Bronchial epithelial cell (primary cell): ENCODE results near the gene UCHL3. TPM values are rescaled to one million over a fixed set of nuclear protein-coding genes. Genes with fewer than 3 reads are reported as not detected.

Experiments used
- DNase-seq: peaks from one replicate; pipeline ENCODE4 v3.0.0-alpha.2; 2010; ENCODE audit warnings: low read depth
- FAIRE-seq: peaks from 2 replicates; lab custom pipeline; 2011; peaks lifted over from hg19 to GRCh38; lab: Jason Lieb, UNC
- H3K27me3 ChIP-seq: 2 replicates; pipeline ENCODE4 v1.5.1; 2011; ENCODE audit warnings: low read length; ENCODE audit not compliant: control insufficient read depth, insufficient read depth
- H3K36me3 ChIP-seq: 2 replicates; pipeline ENCODE4 v1.5.1; 2011; ENCODE audit warnings: low read length; ENCODE audit not compliant: control insufficient read depth, insufficient read depth
- H3K4me3 ChIP-seq: 2 replicates; pipeline ENCODE4 v1.5.1; 2011; ENCODE audit warnings: mild to moderate bottlenecking, low read depth, low read length, control low read depth
- CTCF ChIP-seq: IDR thresholded peaks from 2 replicates; pipeline ENCODE4 v1.5.1; 2011; ENCODE audit warnings: mild to moderate bottlenecking, moderate library complexity, low read length, control low read depth, inconsistent platforms; ENCODE audit not compliant: insufficient read depth, severe bottlenecking
- total RNA-seq: library from RNA; depleted of rRNA; stranded (reverse); fragments of >200 nt; gene quantifications from 2 replicates; pipeline ENCODE4 v1.2.1, GENCODE V29; 2014

UCHL3 gene
- total RNA-seq, 1 donor from 2014 or later = 74.5 TPM

GRCh38 chr13:75617230-75617629 lies 67.6 kb downstream of the UCHL3 start:
- FAIRE-seq = no peak
- Histone ChIP-seq H3K27me3 (no peaks in the 10 kb centered on the region), H3K4me3 (no peak overlapping the region), H3K36me3 (no peaks in the 10 kb centered on the region)
- no peak for TF ChIP-seq CTCF
- DNase-seq = no peak

GRCh38 chr13:75618308-75618707 lies 68.7 kb downstream of the UCHL3 start:
- H3K36me3 ChIP-seq = no peaks in the 10 kb centered on the region
- DNase-seq (no peak), FAIRE-seq (no peak)
- no peak for TF ChIP-seq CTCF
- no peak overlapping the region for H3K4me3 ChIP-seq
- no peaks in the 10 kb centered on the region for H3K27me3 ChIP-seq

- no peaks in the 10 kb centered on the region for H3K27me3 ChIP-seq
- H3K4me3 ChIP-seq = no peak overlapping the region
- H3K36me3 ChIP-seq = no peaks in the 10 kb centered on the region
- DNase-seq (no peak), FAIRE-seq (no peak)
- no peak for TF ChIP-seq CTCF
These were observed 70.4 kb downstream of the UCHL3 start for GRCh38 chr13:75620020-75620419.

- no peaks in the 10 kb centered on the region for H3K27me3 ChIP-seq
- no peak overlapping the region for H3K4me3 ChIP-seq
- FAIRE-seq = no peak
- no peaks in the 10 kb centered on the region for H3K36me3 ChIP-seq
- DNase-seq = no peak
- no peak for TF ChIP-seq CTCF
These were observed 71.6 kb downstream of the UCHL3 start for GRCh38 chr13:75621147-75621546.

- H3K36me3 ChIP-seq = no peaks in the 10 kb centered on the region
- H3K27me3 ChIP-seq = no peaks in the 10 kb centered on the region
- DNase-seq (no peak), FAIRE-seq (no peak)
- TF ChIP-seq CTCF = no peak
- no peak overlapping the region for H3K4me3 ChIP-seq
These were observed 79.2 kb downstream of the UCHL3 start for GRCh38 chr13:75628801-75629200.

GRCh38 chr13:75633285-75633684 lies 83.7 kb downstream of the UCHL3 start:
- peak; percentile 29 for DNase-seq

More at GRCh38 chr13:75633285-75633684, 83.7 kb downstream of the UCHL3 start:
- no peaks in the 10 kb centered on the region for H3K27me3 ChIP-seq
- FAIRE-seq = no peak
- no peak for TF ChIP-seq CTCF
- H3K4me3 ChIP-seq = no peak overlapping the region
- H3K36me3 ChIP-seq = no peaks in the 10 kb centered on the region
